ENCODE measurements around the gene ULK4.
"Not testable (repeated sequence)": the region's sequence is repeated elsewhere in the genome, so short reads cannot be mapped to it uniquely, and the experiment has no call there.

The ULK4 gene

DNA sequence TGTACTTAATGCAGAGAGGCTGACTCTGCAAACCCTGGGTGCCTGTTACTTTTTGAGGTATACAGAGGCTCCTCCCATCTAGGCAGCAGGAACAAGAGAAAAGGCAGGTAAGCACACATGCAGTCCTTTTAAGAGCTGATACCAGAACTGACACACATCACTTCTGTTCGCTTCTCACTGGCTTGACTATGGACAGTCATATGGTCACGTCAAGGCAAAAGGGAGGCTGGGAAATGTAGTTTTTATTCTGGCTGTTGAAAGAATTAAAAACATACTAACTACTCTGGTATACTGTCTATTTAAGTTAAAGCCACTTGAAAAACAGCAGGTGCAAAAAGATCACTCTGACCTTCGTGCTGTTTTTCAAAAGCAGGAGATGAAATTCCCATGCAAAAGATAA, 544.3 kb downstream of the ULK4 start:
- no peak for DNase-seq (ENCODE audit: low read depth)
- TF ChIP-seq, protein P1, sequence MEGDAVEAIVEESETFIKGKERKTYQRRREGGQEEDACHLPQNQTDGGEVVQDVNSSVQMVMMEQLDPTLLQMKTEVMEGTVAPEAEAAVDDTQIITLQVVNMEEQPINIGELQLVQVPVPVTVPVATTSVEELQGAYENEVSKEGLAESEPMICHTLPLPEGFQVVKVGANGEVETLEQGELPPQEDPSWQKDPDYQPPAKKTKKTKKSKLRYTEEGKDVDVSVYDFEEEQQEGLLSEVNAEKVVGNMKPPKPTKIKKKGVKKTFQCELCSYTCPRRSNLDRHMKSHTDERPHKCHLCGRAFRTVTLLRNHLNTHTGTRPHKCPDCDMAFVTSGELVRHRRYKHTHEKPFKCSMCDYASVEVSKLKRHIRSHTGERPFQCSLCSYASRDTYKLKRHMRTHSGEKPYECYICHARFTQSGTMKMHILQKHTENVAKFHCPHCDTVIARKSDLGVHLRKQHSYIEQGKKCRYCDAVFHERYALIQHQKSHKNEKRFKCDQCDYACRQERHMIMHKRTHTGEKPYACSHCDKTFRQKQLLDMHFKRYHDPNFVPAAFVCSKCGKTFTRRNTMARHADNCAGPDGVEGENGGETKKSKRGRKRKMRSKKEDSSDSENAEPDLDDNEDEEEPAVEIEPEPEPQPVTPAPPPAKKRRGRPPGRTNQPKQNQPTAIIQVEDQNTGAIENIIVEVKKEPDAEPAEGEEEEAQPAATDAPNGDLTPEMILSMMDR (IDR thresholded peaks at IDR 0.05; ENCODE audit: control insufficient read depth, extremely low read depth, insufficient read depth) = no peak
- no peak overlapping the region for H3K4me3 ChIP-seq (ENCODE audit: low read depth, low read length)

DNA sequence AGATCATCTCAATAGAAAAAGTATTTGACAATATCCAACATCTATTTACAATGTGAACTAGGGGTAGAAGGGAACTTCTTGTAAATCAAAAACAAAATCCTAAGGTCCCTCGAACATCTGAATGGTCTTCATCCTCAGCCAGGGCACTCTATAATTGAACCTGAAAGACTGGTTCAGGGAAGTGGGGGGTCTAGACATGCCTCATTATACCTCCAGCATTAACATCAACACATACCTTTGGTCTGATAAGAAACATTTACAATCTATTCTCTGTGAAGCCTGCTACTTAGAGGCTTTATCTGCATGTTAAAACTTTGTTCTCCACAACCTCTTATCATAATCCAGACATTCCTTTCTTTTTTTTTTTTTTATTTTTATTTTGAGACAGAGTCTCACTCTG, 550.8 kb downstream of the ULK4 start:
- TF ChIP-seq, protein P1 (IDR thresholded peaks at IDR 0.05; ENCODE audit: control insufficient read depth, extremely low read depth, insufficient read depth) = no peak
- no peak overlapping the region for H3K4me3 ChIP-seq (ENCODE audit: low read depth, low read length)
- DNase-seq (ENCODE audit: low read depth) = no peak

DNA sequence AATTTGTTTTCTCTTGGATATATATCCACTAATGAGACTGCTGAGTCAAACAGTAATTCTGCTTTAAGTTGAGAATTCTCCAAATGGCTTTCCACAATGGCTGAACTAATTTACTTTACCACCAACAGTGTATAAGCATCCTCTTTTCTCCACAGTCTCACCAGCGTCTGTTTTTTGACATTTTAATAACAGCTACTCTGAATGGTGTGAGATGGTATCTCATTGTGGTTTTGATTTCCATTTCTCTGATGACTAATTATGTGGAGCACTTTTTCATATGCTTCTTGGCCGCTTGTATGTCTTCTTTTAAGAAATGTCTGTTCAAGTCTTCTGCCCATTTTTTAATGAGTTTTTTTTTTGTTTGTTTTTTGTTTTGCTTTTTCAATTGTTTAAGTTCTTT, 556.4 kb downstream of the ULK4 start:
- no peak overlapping the region for H3K4me3 ChIP-seq (ENCODE audit: low read depth, low read length)
- no peak for DNase-seq (ENCODE audit: low read depth)
- TF ChIP-seq, protein P1 (IDR thresholded peaks at IDR 0.05; ENCODE audit: control insufficient read depth, extremely low read depth, insufficient read depth) = no peak

DNA sequence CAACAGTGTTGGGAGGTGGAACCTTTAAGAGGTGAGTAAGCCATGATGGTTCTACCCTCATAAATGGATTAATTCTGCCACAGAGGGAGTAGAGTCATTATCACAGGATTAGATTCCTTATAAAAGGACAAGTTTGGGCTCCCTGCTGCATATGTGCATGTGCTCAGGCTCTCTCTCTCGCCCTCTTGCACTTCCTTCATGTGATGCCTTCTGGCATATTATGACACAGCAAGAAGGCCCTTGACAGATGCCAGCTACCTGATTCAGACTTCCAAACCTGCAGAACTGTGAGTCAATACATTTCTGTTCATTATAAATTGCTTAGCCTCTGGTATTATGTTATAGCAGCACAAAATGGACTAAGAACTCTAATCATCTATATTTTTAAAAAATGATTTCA, 557.3 kb downstream of the ULK4 start:
- TF ChIP-seq, protein P1 (IDR thresholded peaks at IDR 0.05; ENCODE audit: control insufficient read depth, extremely low read depth, insufficient read depth) = no peak
- no peak overlapping the region for H3K4me3 ChIP-seq (ENCODE audit: low read depth, low read length)
- no peak for DNase-seq (ENCODE audit: low read depth)

DNA sequence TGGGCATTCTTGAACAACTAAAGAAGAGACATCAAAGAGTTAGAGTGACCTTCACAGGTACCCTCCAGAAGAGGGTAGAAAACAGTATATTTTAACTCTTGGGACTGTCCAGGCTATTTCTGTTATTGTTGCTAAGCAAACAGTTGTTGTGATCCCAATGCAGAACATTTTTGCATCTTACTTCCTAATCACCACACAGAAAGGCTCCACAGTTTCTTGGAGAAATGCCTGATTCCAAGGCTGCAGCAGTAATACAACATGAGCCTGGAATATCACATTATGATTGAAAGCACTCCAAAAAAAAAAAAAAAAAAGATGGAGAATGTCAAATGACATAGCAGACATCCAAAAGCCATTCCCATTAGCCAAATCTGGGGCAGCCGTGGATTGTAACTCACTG, 567.0 kb downstream of the ULK4 start:
- no peak for DNase-seq (ENCODE audit: low read depth)
- TF ChIP-seq, protein P1 (IDR thresholded peaks at IDR 0.05; ENCODE audit: control insufficient read depth, extremely low read depth, insufficient read depth) = no peak

DNA sequence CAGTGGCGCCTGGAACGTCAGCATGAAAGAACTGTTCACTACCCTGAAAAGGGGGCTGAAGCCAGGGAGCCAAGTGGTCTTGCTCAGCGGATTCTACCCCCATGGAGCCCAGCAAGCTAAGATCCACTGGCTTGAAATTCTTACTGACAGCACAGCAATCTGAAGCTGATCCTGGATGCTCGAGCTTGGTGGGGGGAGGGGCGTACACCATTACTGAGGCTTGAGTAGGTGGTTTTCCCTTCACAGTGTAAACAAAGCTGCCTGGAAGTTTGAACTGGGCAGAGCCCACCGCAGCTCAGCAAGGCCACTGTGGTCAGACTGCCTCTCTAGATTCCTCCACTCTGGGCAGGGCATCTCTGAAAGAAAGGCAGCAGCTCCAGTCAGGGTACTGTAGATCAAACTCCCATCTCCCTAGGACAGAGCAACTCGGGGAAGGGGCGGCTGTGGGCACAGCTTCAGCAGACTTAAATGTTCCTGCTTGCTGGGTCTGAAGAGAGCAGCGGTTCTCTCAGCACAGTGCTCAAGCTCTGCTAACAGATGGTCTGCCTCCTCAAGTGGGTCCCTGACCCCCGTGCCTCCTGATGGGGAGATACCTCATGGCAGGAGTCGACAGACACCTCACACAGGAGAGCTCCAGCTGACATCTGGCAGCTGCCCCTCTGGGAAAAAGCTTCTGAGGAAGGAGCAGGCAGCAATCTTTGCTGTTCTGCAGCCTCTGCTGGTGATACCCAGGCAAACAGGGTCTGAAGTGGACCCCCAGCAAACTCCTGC, 591.0 kb downstream of the ULK4 start:
- DNase-seq (ENCODE audit: low read depth); H3K4me3 ChIP-seq (ENCODE audit: low read depth, low read length): not testable (repeated sequence)

More for the DNA sequence above, 567.0 kb downstream of the ULK4 start:
- H3K4me3 ChIP-seq (ENCODE audit: low read depth, low read length) = no peak overlapping the region

DNA sequence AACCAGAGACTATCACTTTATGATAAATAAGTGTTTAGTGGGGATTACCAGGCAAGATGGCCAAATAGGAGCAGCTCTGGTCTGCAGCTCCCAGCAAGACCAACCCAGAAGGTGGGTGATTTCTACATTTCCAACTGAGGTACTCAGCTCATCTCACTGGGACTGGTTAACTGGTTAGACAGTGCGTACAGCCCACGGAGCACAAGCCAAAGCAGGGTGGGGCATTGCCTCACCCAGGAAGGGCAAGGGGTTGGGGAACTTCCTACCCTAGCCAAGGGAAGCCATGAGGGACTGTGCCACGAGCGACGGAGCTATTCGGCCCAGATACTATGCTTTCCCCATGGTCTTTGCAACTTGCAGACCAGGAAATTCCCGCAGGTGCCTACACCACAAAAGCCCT, 591.6 kb downstream of the ULK4 start:
- TF ChIP-seq, protein P1 (IDR thresholded peaks at IDR 0.05; ENCODE audit: control insufficient read depth, extremely low read depth, insufficient read depth) = no peak
- DNase-seq (ENCODE audit: low read depth) = no peak
- H3K4me3 ChIP-seq (ENCODE audit: low read depth, low read length) = no peak overlapping the region

Measured in LNCaP clone FGC (cell line).